HepG2 (cell line): ENCODE results near the gene ZNF148. TPM values are rescaled to one million over a fixed set of nuclear protein-coding genes. Genes with fewer than 3 reads are reported as not detected.

Experiments
- ATAC-seq: fragments of 200-7000 bp; cut with Tn5 transposase; 3 replicates; pipeline ENCODE4 v1.9.1; 2020; ENCODE audit warnings: mild to moderate bottlenecking, moderate library complexity
- BruUV-seq: library from RNA; stranded (reverse); fragments of 400-500 nt; replicated peaks from 2 replicates; lab custom pipeline; 2021; lab: Mats Ljungman, UMichigan
- CTCF ChIA-PET: fragments of 300-600 bp; formaldehyde crosslinking; extraction: SDS; loops from one replicate; lab custom pipeline; 2021; ENCODE audit warnings: low total read pairs, inconsistent platforms, low intra/inter-chr PET ratio; lab: Yijun Ruan, JAX
- POLR2A ChIA-PET: fragments of 350-600 bp; sonication (Branson Sonifier 250); formaldehyde crosslinking; loops from one replicate; lab custom pipeline; 2020; ENCODE audit warnings: antibody characterized with exemption, inconsistent platforms; lab: Yijun Ruan, JAX
- DNase-seq: peaks from one replicate; pipeline ENCODE4 v3.0.0-alpha.2; 2015; ENCODE audit warnings: low spot score
- FAIRE-seq: peaks from 3 replicates; lab custom pipeline; 2011; peaks lifted over from hg19 to GRCh38; lab: Jason Lieb, UNC
- H2AFZ ChIP-seq: one replicate; pipeline ENCODE4 v1.6.1; 2011; ENCODE audit warnings: low read length, inconsistent platforms
- H3K27ac ChIP-seq: fragments of 300-600 bp; 3 replicates; pipeline ENCODE4 v1.8.0; 2011; ENCODE audit warnings: mixed run types, mild to moderate bottlenecking, mixed read lengths, low read length, inconsistent platforms; ENCODE audit not compliant: insufficient read depth; ENCODE audit errors: extremely low read length
- H3K27me3 ChIP-seq, 2 experiments: fragments of 200-600 bp in 1 of 2; 2 replicates in 1 of 2; 3 replicates in 1 of 2; pipeline versions ENCODE4 v1.6.0 to v1.8.0; 2011; ENCODE audit warnings: low read length in 2 of 2, mild to moderate bottlenecking in 2 of 2, moderate library complexity in 2 of 2, inconsistent platforms in 1 of 2; ENCODE audit not compliant: insufficient read depth in 2 of 2, control insufficient read depth in 1 of 2
- H3K36me3 ChIP-seq, 2 experiments: fragments of 200-600 bp in 1 of 2; replicated peaks in 1 of 2; 2 replicates in 1 of 2; 3 replicates in 1 of 2; pipeline versions ENCODE4 v1.5.1 to v1.8.0; 2011; ENCODE audit warnings: low read length in 2 of 2, inconsistent platforms in 1 of 2; ENCODE audit not compliant: insufficient read depth in 2 of 2, control insufficient read depth in 1 of 2
- H3K4me1 ChIP-seq: 2 replicates; pipeline ENCODE4 v1.5.1; 2012; ENCODE audit warnings: low read length, inconsistent platforms; ENCODE audit not compliant: insufficient read depth
- H3K4me2 ChIP-seq: 2 replicates; pipeline ENCODE4 v1.6.0; 2011; ENCODE audit warnings: low read depth, low read length, inconsistent platforms
- H3K4me3 ChIP-seq, 3 experiments: fragments of 200-600 bp in 1 of 3; sonication (generic), shearing (Covaris generic) in 1 of 3; replicated peaks in 1 of 3; 2 replicates each; pipeline ENCODE4 v1.5.1; 2011 to 2016; ENCODE audit warnings: low read length in 3 of 3, inconsistent platforms in 2 of 3, low read depth in 2 of 3, mild to moderate bottlenecking in 2 of 3, control low read depth in 1 of 3, mixed read lengths in 1 of 3; ENCODE audit not compliant: insufficient read depth in 1 of 3
- H3K79me2 ChIP-seq: one replicate; pipeline ENCODE4 v1.6.1; 2011; ENCODE audit warnings: low read length, inconsistent platforms; ENCODE audit not compliant: insufficient read depth
- H3K9ac ChIP-seq: 2 replicates; pipeline ENCODE4 v1.6.0; 2011; ENCODE audit warnings: mild to moderate bottlenecking, low read depth, low read length, inconsistent platforms; ENCODE audit not compliant: insufficient read depth
- H3K9me3 ChIP-seq: 2 replicates; pipeline ENCODE4 v1.5.1; 2012; ENCODE audit warnings: mild to moderate bottlenecking, low read length
- H4K20me1 ChIP-seq: 2 replicates; pipeline ENCODE4 v1.6.0; 2011; ENCODE audit warnings: inconsistent platforms, mild to moderate bottlenecking, low read length, moderate library complexity; ENCODE audit not compliant: insufficient read depth
- CEBPB ChIP-seq: IDR thresholded peaks from 2 replicates; pipeline ENCODE4 v1.6.1; 2011; ENCODE audit warnings: low read depth, low read length, improper control_type of control experiment, borderline replicate concordance
- CEBPG ChIP-seq: IDR thresholded peaks from 2 replicates; pipeline ENCODE4 v1.6.1; 2016
- CHD4 ChIP-seq: fragments of 200-600 bp; sonication (generic); IDR thresholded peaks from 2 replicates; pipeline ENCODE4 v1.7.0; 2017; ENCODE audit warnings: mild to moderate bottlenecking, low read length, borderline replicate concordance
- TEAD3 ChIP-seq: optimal IDR thresholded peaks from 2 replicates; pipeline ENCODE3; 2016; ENCODE audit warnings: borderline replicate concordance
- ZNF253 ChIP-seq: sonication (generic); formaldehyde crosslinking; IDR thresholded peaks from 2 replicates; pipeline ENCODE4 v1.8.0; 2022; ENCODE audit warnings: mild to moderate bottlenecking, missing genetic modification reagents, borderline replicate concordance
- ZNF362 ChIP-seq: sonication (generic); formaldehyde crosslinking; IDR thresholded peaks from 2 replicates; pipeline ENCODE4 v1.4.0; 2020; ENCODE audit warnings: missing genetic modification reagents, mild to moderate bottlenecking, borderline replicate concordance
- ZNF558 ChIP-seq: sonication (generic); formaldehyde crosslinking; IDR thresholded peaks from 2 replicates; pipeline ENCODE4 v1.9.0; 2022; ENCODE audit warnings: mild to moderate bottlenecking, missing genetic modification reagents, borderline replicate concordance
- ZNF709 ChIP-seq: sonication (generic); formaldehyde crosslinking; IDR thresholded peaks from 2 replicates; pipeline ENCODE4 v1.5.0; 2020; ENCODE audit warnings: mild to moderate bottlenecking, missing genetic modification reagents
- WGBS: methylation state at CpG from one replicate; pipeline ENCODE4 v1.1.6; 2017; ENCODE audit warnings: low lambda C conversion rate; 5-methylcytosine and 5-hydroxymethylcytosine counted together
- in situ Hi-C: cut with HindIII; loops from 2 replicates; pipeline ENCODE4 v1.10.0; 2017; ENCODE audit warnings: low pct_unique_long_range_greater_than_20kb; ENCODE audit not compliant: extremely low pct_ligation_motif_present
- intact Hi-C: fragments of 100-400 bp; cut with micrococcal nuclease; formaldehyde crosslinking; loops from one replicate; pipeline ENCODE4 v1.10.0; 2022; ENCODE audit not compliant: unreplicated experiment
- polyA plus RNA-seq, 8 experiments: library from polyadenylated mRNA; depleted of rRNA in 3 of 8; stranded (reverse) in 7 of 8; unstranded in 1 of 8; fragments of >200 nt; fragmentation: Illumina TruSeq in 4 of 8; extraction: Trizol in 4 of 8; gene quantifications; 2 replicates each; pipeline versions ENCODE4 v1.2.1 to v1.2.3, GENCODE V29; 2011 to 2016; ENCODE audit warnings: low read depth in 4 of 8, missing spikeins in 1 of 8, mixed read lengths in 1 of 8; ENCODE audit not compliant: insufficient read depth in 1 of 8
- total RNA-seq, 5 experiments: library from RNA; depleted of rRNA; stranded (reverse); fragments of >200 nt; fragmentation: Illumina TruSeq; extraction: Trizol; gene quantifications; 2 replicates each; pipeline ENCODE4 v1.2.3, GENCODE V29; 2016; ENCODE audit warnings: low read depth in 1 of 5
- TF ChIP-seq, protein P1 (sequence below): sonication (generic); formaldehyde crosslinking; IDR thresholded peaks from 2 replicates; pipeline ENCODE4 v1.4.0; 2020; ENCODE audit warnings: missing genetic modification reagents, borderline replicate concordance

ZNF148 gene
- total and polyA plus RNA-seq, 2 of the 13 experiments (the other 11 are each of a cell fraction or from before 2014, with no cell fraction given) = 10.6 to 36.1 TPM

DNA sequence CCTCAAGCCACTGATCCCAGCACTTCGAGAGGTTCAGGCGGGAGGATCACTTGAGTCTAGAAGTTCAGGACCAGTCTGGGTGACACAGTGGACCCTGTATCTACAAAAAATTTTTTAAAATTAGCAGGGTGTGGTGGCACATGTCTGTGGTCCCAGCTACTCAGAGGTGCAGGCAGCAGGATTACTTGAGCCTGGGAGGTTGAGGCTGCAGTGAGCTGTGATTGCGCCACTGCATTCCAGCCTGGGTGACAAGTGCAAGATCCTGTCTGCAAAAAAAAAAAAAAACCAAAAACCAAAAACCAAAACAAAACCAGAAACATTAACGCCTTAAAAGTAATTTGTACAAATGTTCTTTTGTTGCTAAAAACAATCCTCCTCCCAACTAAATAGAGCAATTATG lies 134.6 kb downstream of the ZNF148 start:
- no peak overlapping the region for H3K4me2 ChIP-seq
- TF ChIP-seq, protein P1, sequence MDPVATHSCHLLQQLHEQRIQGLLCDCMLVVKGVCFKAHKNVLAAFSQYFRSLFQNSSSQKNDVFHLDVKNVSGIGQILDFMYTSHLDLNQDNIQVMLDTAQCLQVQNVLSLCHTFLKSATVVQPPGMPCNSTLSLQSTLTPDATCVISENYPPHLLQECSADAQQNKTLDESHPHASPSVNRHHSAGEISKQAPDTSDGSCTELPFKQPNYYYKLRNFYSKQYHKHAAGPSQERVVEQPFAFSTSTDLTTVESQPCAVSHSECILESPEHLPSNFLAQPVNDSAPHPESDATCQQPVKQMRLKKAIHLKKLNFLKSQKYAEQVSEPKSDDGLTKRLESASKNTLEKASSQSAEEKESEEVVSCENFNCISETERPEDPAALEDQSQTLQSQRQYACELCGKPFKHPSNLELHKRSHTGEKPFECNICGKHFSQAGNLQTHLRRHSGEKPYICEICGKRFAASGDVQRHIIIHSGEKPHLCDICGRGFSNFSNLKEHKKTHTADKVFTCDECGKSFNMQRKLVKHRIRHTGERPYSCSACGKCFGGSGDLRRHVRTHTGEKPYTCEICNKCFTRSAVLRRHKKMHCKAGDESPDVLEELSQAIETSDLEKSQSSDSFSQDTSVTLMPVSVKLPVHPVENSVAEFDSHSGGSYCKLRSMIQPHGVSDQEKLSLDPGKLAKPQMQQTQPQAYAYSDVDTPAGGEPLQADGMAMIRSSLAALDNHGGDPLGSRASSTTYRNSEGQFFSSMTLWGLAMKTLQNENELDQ (CRISPR knock-in tag) = no peak
- TF ChIP-seq ZNF362 (peak; percentile 57; the same call in 1 of the 2 replicates), CEBPB (peak; percentile 56; the same call in 1 of the 2 replicates), CHD4 (no peak), ZNF558 (CRISPR knock-in tag) (no peak), TEAD3 (CRISPR knock-in tag) (peak; percentile 76), CEBPG (peak; percentile 76), ZNF253 (CRISPR knock-in tag) (no peak), ZNF709 (CRISPR knock-in tag) (no peak)
- ATAC-seq (no peak), FAIRE-seq (no peak), DNase-seq (no peak)
- H3K9me3 ChIP-seq = no peaks in the 10 kb centered on the region
- 66% methylated on average over 4 of the region's 4 CpGs for WGBS
- H3K4me3 ChIP-seq = no peak overlapping the region
- no peaks in the 10 kb centered on the region for H4K20me1 ChIP-seq
- peaks cover 9% of the 10 kb centered on the region for H3K4me1 ChIP-seq
- H3K36me3 ChIP-seq = 0 out of 5 replicates have a peak, but pooled peaks cover 0 to 6% of the 10 kb centered on the region in 2 experiments
- no peak overlapping the region for H2AFZ ChIP-seq
- in situ Hi-C loops = no loop called here
- no peak overlapping the region for H3K27ac ChIP-seq
- ChIA-PET POLR2A (no interaction called here), CTCF (no interaction called here)
- no peaks in the 10 kb centered on the region; a peak in 1 of 5 replicates for H3K27me3 ChIP-seq
- intact Hi-C loops = no loop called here
- no peaks in the 10 kb centered on the region for H3K79me2 ChIP-seq
- no TSS peak for BruUV-seq
- H3K9ac ChIP-seq = no peak overlapping the region
